DMS153 (cell line): ENCODE measurements around the gene PHEX.
"Not testable (repeated sequence)": the region's sequence is repeated elsewhere in the genome, so short reads cannot be mapped to it uniquely, and the experiment has no call there.

Source experiments
- DNase-seq: peaks from one replicate; lab custom pipeline; 2025; lab: John Stamatoyannopoulos, UW

PHEX gene

DNA sequence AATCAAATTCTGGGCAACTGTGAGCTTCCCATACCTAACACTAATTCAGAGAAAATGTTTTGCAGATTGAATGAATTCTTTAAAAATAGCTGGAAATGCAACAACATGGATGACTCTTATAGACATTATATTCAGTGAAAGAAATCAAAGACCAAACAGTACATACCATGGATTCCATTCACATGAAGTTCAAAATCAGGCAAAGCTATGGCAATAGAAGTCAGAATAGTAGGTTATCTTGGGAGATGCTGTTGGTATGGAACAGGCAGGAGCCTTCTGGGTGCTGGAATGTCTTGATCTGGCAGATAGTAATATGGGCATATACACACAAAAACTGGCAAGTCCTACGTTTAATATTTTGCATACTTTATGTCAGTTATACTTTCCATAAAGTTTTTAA is 215.0 kb downstream of the PHEX start:
- no peak for DNase-seq

- DNase-seq: no peak
Measured at GRCh38 chrX:22248401-22248800, 216.3 kb downstream of the PHEX start.

- DNase-seq: no peak
Measured at GRCh38 chrX:22249371-22249770, 217.2 kb downstream of the PHEX start.

DNA sequence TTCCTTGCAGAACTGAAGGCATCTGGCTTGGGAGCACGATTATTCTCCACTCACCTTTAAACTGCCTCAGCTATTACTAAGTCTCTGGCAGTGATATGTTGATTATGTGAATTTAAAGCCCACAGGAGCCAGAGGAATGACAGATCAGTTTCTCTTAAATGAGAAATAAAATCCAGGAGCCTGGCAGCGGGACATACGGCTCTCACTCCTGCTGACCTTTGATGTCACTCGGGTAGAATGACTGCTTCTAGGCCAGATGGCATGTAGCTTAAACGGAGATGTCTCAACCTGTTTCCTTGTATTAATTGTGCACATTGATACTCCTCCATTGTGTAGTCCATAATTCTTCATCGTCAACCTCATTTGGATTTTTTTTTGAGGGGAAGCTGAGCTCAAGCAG is 236.6 kb downstream of the PHEX start:
- no peak for DNase-seq

GRCh38 chrX:22272613-22273012 is 240.5 kb downstream of the PHEX start, which contains the start of gene CBLL2:
Gene CBLL2, plus strand, starts transcription at chrX:22272913. Its CDS starts 79 bp downstream, at chrX:22272992.
- no peak for DNase-seq

GRCh38 chrX:22273714-22274317 is 241.7 kb downstream of the PHEX start:
- DNase-seq: no peak

- no peak for DNase-seq
Measured at GRCh38 chrX:22276781-22277180, 244.7 kb downstream of the PHEX start.

GRCh38 chrX:22278375-22278774 is 246.2 kb downstream of the PHEX start:
- DNase-seq: no peak

DNA sequence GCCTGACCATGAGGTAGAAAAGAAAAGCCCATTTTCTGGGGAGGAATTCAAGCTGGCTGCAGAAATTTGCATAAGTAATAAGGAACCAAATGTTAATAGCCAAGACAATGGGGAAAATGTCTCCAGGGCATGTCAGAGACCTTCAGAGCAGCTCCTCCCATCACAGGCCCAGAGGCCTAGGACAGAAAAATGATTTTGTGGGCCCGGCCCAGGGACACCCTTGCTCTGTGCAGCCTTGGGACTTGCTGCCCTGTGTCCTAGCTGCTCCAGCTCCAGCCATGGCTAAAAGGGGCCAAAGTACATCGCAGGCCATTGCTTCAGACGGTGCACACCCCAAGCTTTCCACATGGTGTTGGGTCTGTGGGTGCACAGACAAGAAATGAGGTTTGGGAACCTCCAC is 257.1 kb downstream of the PHEX start:
- DNase-seq: not testable (repeated sequence)

- DNase-seq: no peak
Measured at GRCh38 chrX:22296871-22297270, 264.7 kb downstream of the PHEX start.

- DNase-seq: peak; percentile 87
Measured at GRCh38 chrX:22300130-22300529, 268.0 kb downstream of the PHEX start.
